Testis (tissue), 3 donors: Measurements from ENCODE around the gene DIAPH3. TPM values are rescaled to one million over a fixed set of nuclear protein-coding genes. Genes with fewer than 3 reads are reported as not detected.

ENCODE experiments used
- DNase-seq: peaks from one replicate; pipeline ENCODE4 v3.0.0-alpha.2; 2019
- H3K27ac ChIP-seq, 2 donors: fragments of 200-600 bp; sonication (generic); one replicate each; pipeline ENCODE4 v1.5.1; 2019
- H3K27me3 ChIP-seq: fragments of 200-600 bp; sonication (generic); one replicate; pipeline ENCODE4 v1.5.1; 2019
- H3K36me3 ChIP-seq: fragments of 200-600 bp; sonication (generic); one replicate; pipeline ENCODE4 v1.5.1; 2017; ENCODE audit warnings: low read depth; ENCODE audit errors: missing control alignments
- H3K4me1 ChIP-seq: fragments of 200-600 bp; sonication (generic); one replicate; pipeline ENCODE4 v1.5.1; 2019
- H3K4me3 ChIP-seq, 2 donors: fragments of 200-600 bp; sonication (generic); one replicate each; pipeline ENCODE4 v1.5.1; 2017 to 2019
- H3K9me3 ChIP-seq: fragments of 200-600 bp; sonication (generic); one replicate; pipeline ENCODE4 v1.5.1; 2017
- POLR2A ChIP-seq: fragments of 450-650 bp; IDR thresholded peaks from one replicate; pipeline ENCODE4 v1.6.1; 2017; ENCODE audit warnings: antibody characterized with exemption, mild to moderate bottlenecking, moderate library complexity
- WGBS, 2 donors: methylation state at CpG; one replicate each; pipeline ENCODE4 v1.1.5; 2018; 5-methylcytosine and 5-hydroxymethylcytosine counted together
- intact Hi-C: fragments of 100-400 bp; cut with DNase I; formaldehyde crosslinking; loops from one replicate; pipeline ENCODE4 v1.15.1; 2023; ENCODE audit warnings: low total_unique reads
- polyA plus RNA-seq: library from polyadenylated mRNA; stranded (reverse); fragments of 350-450 nt; fragmentation: Illumina TruSeq; extraction: RNeasy Lipid Tissue Mini Kit (QIAGEN cat#74804); gene quantifications from one replicate; pipeline ENCODE4 v1.2.3, GENCODE V29; 2014; ENCODE audit warnings: low read depth, low replicate concordance; ENCODE audit not compliant: insufficient read depth
- total RNA-seq, 2 donors: library from RNA; depleted of rRNA; stranded (reverse); fragments of >200 nt; gene quantifications; one replicate each; pipeline ENCODE4 v1.2.3, GENCODE V29; 2016
- TF ChIP-seq, protein P1 (sequence below), 3 experiments: fragments of 450-650 bp in 2 of 3; fragments of 200-600 bp in 1 of 3; sonication (generic) in 1 of 3; IDR thresholded peaks; one replicate each; pipeline ENCODE4 v1.5.1; 2016 to 2019; ENCODE audit warnings: antibody characterized with exemption in 3 of 3, mild to moderate bottlenecking in 2 of 3, moderate library complexity in 1 of 3

DIAPH3 gene
- total and polyA plus RNA-seq, 3 donors from 2014 or later: 12.5 to 30.3 (median 18.7) TPM

- Histone ChIP-seq H3K4me1 (no peaks in the 10 kb centered on the region), H3K36me3 (no peaks in the 10 kb centered on the region), H3K9me3 (no peaks in the 10 kb centered on the region), H3K4me3 (no peak overlapping the region), H3K27me3 (no peaks in the 10 kb centered on the region), H3K27ac (no peak overlapping the region)
- WGBS, 2 donors: 89 to 93% methylated on average over 7 of the region's 7 CpGs
- DNase-seq: no peak
- no peak for TF ChIP-seq POLR2A
- TF ChIP-seq, protein P1, sequence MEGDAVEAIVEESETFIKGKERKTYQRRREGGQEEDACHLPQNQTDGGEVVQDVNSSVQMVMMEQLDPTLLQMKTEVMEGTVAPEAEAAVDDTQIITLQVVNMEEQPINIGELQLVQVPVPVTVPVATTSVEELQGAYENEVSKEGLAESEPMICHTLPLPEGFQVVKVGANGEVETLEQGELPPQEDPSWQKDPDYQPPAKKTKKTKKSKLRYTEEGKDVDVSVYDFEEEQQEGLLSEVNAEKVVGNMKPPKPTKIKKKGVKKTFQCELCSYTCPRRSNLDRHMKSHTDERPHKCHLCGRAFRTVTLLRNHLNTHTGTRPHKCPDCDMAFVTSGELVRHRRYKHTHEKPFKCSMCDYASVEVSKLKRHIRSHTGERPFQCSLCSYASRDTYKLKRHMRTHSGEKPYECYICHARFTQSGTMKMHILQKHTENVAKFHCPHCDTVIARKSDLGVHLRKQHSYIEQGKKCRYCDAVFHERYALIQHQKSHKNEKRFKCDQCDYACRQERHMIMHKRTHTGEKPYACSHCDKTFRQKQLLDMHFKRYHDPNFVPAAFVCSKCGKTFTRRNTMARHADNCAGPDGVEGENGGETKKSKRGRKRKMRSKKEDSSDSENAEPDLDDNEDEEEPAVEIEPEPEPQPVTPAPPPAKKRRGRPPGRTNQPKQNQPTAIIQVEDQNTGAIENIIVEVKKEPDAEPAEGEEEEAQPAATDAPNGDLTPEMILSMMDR (IDR thresholded peaks at IDR 0.05): no peak
- intact Hi-C loops: no loop called here
These were observed 180.9 kb downstream of the DIAPH3 start for GRCh38 chr13:59982631-59983382.

- DNase-seq: no peak
- 94 to 99% methylated on average over 2 of the region's 2 CpGs for WGBS, 2 donors
- H3K27me3 ChIP-seq: no peaks in the 10 kb centered on the region
- no peak overlapping the region for H3K4me3 ChIP-seq
- H3K4me1 ChIP-seq: no peaks in the 10 kb centered on the region
- intact Hi-C loops: no loop called here
- no peak overlapping the region for H3K27ac ChIP-seq
- H3K36me3 ChIP-seq: no peaks in the 10 kb centered on the region
- H3K9me3 ChIP-seq: no peaks in the 10 kb centered on the region
- TF ChIP-seq POLR2A: no peak
- TF ChIP-seq, protein P1 (IDR thresholded peaks at IDR 0.05): no peak
These were observed 184.1 kb downstream of the DIAPH3 start for GRCh38 chr13:59979589-59979988.

GRCh38 chr13:59978862-59979261, 184.9 kb downstream of the DIAPH3 start:
- Histone ChIP-seq H3K9me3 (no peaks in the 10 kb centered on the region), H3K27ac (no peak overlapping the region), H3K36me3 (no peaks in the 10 kb centered on the region), H3K27me3 (no peaks in the 10 kb centered on the region), H3K4me3 (no peak overlapping the region), H3K4me1 (no peaks in the 10 kb centered on the region)
- intact Hi-C loops: no loop called here
- no peak for DNase-seq
- TF ChIP-seq, protein P1 (IDR thresholded peaks at IDR 0.05): no peak
- TF ChIP-seq POLR2A: no peak

- intact Hi-C loops: no loop called here
- 94 to 98% methylated on average over 3 of the region's 3 CpGs for WGBS, 2 donors
- Histone ChIP-seq H3K27ac (no peak overlapping the region), H3K36me3 (no peaks in the 10 kb centered on the region), H3K4me1 (no peaks in the 10 kb centered on the region), H3K9me3 (no peaks in the 10 kb centered on the region), H3K27me3 (no peaks in the 10 kb centered on the region), H3K4me3 (no peak overlapping the region)
- DNase-seq: no peak
- TF ChIP-seq POLR2A: no peak
These were observed 186.9 kb downstream of the DIAPH3 start for GRCh38 chr13:59976856-59977255.

- H3K4me3 ChIP-seq: no peak overlapping the region
- WGBS, 2 donors: 90% methylated on average over 6 of the region's 6 CpGs
- H3K4me1 ChIP-seq: no peaks in the 10 kb centered on the region
- H3K36me3 ChIP-seq: no peaks in the 10 kb centered on the region
- intact Hi-C loops: no loop called here
- H3K27me3 ChIP-seq: no peaks in the 10 kb centered on the region
- no peak overlapping the region for H3K27ac ChIP-seq
- TF ChIP-seq, protein P1 (IDR thresholded peaks at IDR 0.05): no peak
- no peak for TF ChIP-seq POLR2A
- H3K9me3 ChIP-seq: no peaks in the 10 kb centered on the region
- no peak for DNase-seq
These were observed 187.8 kb downstream of the DIAPH3 start for GRCh38 chr13:59975807-59976435.
